DMS114 treated with DMSO at 0.1 percent for 48 hours (cell line): ENCODE results near the gene CNN2.

Experiments used
- DNase-seq: peaks from one replicate; lab custom pipeline; 2025; ENCODE audit not compliant: unreplicated experiment; lab: John Stamatoyannopoulos, UW

CNN2 gene

GRCh38 chr19:995051-995827 is 31.2 kb upstream of the CNN2 start:
- DNase-seq, result no peak

GRCh38 chr19:996051-996838 is 30.2 kb upstream of the CNN2 start:
- DNase-seq, result no peak

GRCh38 chr19:998064-998463 is 28.3 kb upstream of the CNN2 start:
- DNase-seq, result no peak

GRCh38 chr19:999379-999719 is 27.1 kb upstream of the CNN2 start:
- no peak for DNase-seq

- no peak for DNase-seq
Measured at GRCh38 chr19:1000095-1000494, 26.3 kb upstream of the CNN2 start, which contains the start of gene GRIN3B. Gene GRIN3B (plus strand): TSS chr19:1000419. CDS start chr19:1000438, 19 bp downstream.

GRCh38 chr19:1000591-1001537 is 25.5 kb upstream of the CNN2 start:
- DNase-seq, result no peak

GRCh38 chr19:1001538-1002166 is 24.8 kb upstream of the CNN2 start:
- no peak for DNase-seq

- DNase-seq, result no peak
Measured at GRCh38 chr19:1002600-1002999, 23.8 kb upstream of the CNN2 start.

- DNase-seq, result no peak
Measured at GRCh38 chr19:1003283-1003682, 23.1 kb upstream of the CNN2 start.

- DNase-seq, result no peak
Measured at GRCh38 chr19:1004204-1004802, 22.1 kb upstream of the CNN2 start.

- DNase-seq, result no peak
Measured at GRCh38 chr19:1004803-1005664, 21.4 kb upstream of the CNN2 start.

- DNase-seq, result no peak
Measured at GRCh38 chr19:1006711-1007398, 19.6 kb upstream of the CNN2 start.

GRCh38 chr19:1007399-1008251 is 18.8 kb upstream of the CNN2 start:
- DNase-seq, result no peak

GRCh38 chr19:1008268-1009040 is 18.0 kb upstream of the CNN2 start:
- no peak for DNase-seq

GRCh38 chr19:1009041-1009980 is 17.1 kb upstream of the CNN2 start:
- no peak for DNase-seq

- DNase-seq, result no peak
Measured at GRCh38 chr19:1009981-1010538, 16.3 kb upstream of the CNN2 start.
